GM18870 (cell line): ENCODE results near the gene GNB1L.

Source experiments
- ATAC-seq: cut with Tn5 transposase; IDR thresholded peaks from one replicate; pipeline ENCODE4 v1.9.1; 2021; ENCODE audit warnings: moderate library complexity; ENCODE audit not compliant: unreplicated experiment

The GNB1L gene

DNA sequence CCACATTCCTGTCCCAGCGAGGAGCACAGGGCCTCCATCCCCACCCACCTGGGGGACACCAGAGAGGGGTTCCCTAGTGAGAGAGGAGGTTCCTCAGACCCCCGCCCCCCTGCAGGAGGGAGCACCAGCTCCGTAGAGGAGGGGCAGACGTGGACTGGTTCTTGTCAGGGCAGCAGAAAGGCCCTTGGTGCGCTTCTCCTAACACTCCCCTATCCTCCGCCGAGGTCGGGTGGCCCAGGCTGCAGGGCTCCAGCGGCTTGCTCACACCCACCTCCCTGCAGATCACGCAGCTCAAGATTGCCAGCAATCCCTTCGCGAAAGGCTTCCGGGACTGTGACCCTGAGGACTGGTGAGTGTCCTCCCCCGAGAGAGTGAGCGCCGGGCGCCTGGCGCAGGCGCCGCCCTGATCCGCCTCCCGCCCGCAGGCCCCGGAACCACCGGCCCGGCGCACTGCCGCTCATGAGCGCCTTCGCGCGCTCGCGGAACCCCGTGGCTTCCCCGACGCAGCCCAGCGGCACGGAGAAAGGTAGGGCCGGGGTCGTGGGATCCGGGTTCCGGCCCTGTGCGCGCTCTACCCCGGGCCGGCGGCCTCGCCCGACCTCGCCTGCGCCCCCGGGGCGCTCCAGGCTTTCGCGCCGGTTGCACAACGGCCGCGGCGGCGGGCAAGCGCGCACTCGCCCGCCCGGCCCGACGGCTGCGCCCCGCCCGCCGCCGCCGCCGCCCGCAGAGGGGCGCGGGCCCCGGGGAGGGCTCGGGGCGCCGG is 89.0 kb downstream of the GNB1L start:
- ATAC-seq: no peak

DNA sequence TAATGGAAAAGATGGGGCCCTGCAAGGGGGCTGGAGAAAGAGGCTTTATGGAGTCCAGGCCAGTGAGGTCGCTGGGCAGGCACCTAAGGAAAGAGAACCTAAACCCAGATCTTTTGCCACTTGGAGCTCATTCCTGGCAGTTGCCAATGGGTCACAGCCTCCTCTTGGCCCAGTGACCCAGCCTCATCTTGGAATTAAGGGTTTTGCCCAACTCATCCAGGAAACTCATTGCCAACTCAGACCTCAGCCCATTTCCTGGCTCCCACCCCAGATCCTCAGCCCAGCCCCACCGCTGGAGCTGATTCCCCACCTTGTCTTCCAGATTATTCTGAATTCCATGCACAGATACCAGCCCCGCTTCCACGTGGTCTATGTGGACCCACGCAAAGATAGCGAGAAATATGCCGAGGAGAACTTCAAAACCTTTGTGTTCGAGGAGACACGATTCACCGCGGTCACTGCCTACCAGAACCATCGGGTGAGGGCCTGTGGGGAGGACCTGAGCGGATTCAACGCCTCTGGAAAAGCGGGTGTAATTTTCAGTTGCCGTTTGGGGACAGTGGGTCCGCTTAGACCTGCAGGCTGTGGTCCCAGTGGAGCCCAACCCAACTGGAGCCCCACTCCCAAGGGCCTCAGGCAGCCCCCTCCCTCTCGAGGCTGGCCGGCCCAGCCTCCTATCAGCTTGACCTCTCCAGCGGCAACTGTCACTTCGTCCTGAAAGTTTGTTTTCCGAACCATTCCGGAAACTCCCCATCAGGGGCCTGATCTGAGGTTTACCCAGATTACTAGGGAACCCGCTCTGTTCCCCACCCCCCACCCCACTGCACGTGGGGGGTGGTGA is 89.8 kb downstream of the GNB1L start:
- ATAC-seq: no peak

DNA sequence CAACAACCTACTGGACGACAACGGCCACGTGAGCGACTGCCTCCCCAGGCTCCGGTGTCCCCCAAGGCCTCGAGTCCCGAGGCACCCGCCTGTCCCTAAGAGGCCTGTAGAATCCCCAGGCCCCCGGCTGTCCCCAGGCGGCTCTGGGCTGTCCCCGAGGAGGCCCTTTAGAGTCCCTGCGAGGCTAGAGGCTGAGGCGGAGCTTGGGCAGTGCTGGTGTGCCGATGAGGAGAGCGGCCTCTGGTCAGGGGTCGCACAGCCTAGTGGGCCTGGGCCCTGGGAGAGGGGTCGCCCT is 90.4 kb downstream of the GNB1L start:
- no peak for ATAC-seq

DNA sequence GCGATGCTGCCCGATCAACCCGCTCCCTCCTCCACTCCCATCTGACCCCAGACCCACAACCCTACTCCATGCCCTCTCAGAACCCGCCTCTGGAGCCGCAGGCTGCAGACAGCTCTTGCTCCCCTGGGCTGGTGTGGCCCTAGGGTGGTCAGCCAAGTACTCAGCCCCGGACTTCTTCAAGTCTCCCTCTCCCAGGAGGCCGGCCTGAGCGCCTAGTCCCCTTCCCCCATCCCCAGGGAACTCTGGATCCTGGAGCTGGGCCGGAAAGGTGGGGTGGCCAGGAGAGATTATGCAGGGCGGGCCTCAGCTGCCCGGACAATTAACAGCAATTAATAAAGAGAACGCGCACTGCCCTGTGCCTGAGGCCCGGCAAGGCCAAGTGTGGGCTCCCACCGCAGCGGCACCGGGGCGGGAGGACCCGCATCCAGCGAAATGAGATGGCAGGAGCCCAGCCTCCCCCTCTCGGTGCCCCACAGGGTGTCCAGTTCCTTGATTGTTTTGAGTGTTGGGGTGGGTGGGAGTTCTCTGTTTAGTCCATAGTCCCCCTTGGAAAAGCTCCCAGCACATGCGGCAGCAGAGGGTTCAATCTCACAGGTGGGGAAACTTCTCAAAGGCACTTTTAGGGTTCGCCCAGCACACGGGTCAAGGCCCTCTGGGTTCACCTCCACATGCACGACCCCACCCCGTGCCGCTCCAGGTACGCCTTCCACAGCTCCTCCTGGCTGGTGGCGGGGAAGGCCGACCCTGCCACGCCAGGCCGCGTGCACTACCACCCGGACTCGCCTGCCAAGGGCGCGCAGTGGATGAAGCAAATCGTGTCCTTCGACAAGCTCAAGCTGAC is 91.0 kb downstream of the GNB1L start:
- no peak for ATAC-seq

GRCh38 chr22:19762568-19763457 is 91.9 kb downstream of the GNB1L start:
- ATAC-seq: no peak

- ATAC-seq: no peak
Observed at GRCh38 chr22:19761725-19762567, 92.7 kb downstream of the GNB1L start.

DNA sequence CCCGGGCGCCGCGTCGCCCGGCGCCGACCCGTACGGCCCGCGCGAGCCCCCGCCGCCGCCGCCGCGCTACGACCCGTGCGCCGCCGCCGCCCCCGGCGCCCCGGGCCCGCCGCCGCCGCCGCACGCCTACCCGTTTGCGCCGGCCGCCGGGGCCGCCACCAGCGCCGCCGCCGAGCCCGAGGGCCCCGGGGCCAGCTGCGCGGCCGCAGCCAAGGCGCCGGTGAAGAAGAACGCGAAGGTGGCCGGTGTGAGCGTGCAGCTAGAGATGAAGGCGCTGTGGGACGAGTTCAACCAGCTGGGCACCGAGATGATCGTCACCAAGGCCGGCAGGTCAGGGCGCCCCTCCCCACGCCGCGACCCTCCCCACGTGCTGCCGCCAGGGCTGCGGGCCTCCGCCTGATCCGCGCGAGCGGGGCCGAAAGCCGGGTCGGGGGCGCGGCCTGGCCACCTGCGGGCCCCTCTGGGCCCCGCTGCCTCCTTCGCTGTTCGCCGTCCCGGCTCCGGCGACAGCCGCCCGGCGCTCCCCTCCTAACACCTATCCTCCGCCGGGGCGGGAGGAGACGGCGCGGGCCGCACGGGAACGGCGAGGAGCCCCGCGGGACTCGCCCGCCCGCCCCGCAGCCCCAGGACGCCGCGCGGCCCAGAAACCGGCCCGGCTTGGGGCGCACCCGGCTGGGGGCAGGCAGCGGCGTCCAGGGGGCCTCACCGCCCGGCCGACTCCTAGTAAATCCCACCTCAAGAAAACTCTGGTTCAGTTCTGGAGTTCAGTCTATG is 93.5 kb downstream of the GNB1L start:
- no peak for ATAC-seq

DNA sequence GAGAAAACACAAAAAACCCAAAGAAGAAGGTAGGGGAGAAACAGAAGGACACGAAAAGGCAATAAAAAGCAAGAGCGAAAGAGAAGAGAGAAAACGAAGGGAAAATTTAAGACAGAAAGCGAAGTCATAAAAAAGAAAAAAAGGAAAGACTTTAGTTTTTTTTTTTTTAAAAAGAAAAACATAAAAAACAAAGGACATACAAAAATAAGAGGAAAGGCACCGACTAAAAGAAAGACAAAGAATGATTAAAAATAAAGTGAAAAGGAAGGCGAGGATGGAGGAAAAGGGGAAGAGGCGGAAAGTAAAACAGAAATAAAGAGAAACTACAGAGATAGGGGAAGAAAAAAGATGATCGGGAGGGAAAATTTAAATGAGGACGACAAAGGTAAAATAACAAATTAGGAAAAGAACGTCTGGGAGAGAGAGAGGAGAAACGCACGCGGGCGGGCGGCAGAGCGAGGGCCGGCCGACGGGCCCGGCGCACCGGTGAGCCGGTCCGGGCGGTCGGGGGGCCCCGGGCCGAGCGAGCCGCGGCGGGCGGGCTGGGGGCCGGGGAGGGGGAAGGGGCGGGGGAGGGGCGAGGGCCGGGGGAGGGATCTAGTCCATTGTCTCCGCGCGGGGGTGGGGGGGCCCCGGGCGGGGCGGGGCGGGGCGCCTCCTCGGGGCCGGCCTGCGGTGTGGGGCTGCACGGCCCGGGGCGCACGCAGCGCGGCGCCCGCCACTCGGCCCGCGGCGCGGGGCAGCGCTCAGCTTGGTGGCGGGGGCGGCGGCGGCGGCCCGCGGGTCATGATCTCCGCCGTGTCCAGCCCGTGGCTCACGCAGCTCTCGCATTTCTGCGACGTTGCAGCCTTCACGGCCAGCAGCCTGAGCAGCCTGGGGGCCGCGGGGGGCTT is 94.4 kb downstream of the GNB1L start, which contains the start of gene TBX1:
Gene TBX1, plus strand, starts transcription at position 721 of the 893 bp plus-strand sequence. Its CDS starts 66 bp downstream, at position 787.
- no peak for ATAC-seq

GRCh38 chr22:19759427-19760057 is 95.1 kb downstream of the GNB1L start:
- ATAC-seq: no peak

DNA sequence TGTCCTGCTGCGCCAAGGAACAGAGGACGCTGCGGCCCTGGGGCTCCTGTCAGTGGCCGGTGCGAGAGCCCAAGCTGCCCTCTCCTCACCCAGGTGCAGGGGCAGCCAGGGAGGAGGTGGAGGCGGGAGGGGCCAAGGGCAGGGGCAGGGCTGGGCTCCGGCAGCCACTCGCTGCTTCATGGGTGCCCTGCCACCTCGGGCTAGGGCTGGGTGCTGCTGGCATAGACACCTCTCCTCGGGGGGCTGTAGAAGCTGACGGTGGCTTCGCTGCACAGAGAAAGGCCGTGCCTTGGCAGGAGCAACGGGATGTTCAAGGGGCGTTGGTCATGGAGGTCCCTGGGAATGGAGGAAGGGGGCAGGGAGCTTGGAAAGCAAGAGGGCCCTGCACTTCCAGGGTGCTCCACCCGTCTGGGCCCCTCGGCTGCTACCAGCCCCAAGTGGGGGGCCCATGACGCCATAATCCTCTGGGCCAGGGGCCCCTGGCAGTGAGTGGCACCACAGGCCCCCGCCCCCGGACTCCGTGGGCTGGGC is 95.7 kb downstream of the GNB1L start:
- no peak for ATAC-seq

DNA sequence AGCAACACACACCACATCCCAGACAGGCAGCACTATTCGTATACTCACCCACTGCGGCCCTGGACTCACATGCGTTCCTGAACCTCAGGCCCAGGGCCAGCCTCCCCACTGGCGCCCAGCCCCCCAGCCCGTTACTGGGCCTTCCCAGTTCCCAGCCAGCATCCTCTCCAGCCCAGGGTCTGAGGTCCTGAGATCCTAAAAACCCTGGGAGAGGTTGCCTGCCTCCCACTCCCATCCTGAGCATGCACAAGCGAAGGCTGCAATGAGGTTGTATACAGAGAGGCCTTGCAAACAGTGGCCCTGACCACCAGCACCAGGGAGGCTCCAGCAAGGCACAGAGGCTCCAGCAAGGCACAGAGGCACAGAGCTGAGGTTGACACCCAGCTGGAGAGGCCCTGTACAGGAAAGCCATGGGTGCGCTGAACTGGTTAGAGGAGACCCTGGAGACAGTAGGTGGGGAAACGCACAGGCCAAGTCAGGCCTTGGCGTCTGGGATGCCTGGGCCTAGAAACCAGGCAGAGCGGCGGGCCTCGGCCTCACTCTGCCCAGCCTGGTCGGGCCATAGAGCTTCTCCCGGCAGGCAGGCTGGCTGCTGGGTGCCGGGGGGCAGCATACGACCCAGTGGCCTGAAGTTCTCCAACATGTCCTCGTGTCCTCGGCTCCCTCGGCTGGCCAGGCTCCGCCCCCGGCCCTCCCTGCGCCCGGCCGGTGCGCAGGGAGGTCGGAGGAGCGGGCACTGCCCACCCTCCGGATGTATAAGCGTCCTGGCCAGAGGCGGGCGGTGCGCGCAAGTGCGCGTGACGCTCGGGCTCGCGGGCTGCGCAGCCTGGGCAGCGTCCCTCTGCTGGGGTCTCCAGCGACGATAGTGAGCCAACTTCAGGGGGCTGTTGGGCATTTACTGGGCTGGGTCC is 96.4 kb downstream of the GNB1L start:
- no peak for ATAC-seq

DNA sequence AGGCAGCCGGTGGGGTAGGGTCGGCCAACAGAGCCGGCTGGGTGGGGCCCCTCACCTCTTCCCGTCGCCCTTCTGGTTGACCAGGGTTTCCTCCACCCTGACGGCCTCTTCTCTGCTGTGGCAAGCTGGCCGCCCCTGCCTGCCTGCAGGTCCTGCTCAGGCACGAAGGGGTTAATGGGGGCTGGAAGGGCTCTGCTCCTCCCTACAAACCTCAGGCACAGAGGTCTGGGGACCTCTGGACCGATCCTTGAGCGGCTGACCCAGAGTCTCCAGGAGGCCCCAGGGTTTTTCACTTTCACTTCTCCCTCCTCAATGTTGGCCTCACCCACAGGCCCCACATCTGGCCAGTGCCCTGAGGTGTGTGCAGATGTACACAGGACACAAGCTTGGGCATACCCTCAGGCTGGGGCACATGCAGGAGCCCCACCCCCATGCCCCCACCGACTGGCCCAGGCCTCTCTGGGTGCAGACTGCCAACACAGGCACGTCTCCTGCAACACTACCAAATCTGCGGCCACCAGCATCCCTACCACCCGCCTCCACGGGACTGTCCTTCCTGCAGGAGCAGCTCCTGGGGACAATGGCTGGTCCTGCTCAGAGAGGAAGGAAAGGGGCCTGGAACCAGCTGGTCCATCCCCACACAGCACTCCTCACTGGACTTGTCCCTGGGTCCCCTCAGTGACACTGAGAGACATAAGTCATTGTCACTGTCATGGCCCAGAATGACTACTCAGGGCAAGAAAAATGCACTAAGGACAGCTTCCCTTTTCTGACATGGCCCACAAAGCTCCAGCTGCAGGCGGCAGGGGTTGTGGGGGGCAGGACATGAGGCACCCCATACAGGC is 97.3 kb downstream of the GNB1L start:
- no peak for ATAC-seq

DNA sequence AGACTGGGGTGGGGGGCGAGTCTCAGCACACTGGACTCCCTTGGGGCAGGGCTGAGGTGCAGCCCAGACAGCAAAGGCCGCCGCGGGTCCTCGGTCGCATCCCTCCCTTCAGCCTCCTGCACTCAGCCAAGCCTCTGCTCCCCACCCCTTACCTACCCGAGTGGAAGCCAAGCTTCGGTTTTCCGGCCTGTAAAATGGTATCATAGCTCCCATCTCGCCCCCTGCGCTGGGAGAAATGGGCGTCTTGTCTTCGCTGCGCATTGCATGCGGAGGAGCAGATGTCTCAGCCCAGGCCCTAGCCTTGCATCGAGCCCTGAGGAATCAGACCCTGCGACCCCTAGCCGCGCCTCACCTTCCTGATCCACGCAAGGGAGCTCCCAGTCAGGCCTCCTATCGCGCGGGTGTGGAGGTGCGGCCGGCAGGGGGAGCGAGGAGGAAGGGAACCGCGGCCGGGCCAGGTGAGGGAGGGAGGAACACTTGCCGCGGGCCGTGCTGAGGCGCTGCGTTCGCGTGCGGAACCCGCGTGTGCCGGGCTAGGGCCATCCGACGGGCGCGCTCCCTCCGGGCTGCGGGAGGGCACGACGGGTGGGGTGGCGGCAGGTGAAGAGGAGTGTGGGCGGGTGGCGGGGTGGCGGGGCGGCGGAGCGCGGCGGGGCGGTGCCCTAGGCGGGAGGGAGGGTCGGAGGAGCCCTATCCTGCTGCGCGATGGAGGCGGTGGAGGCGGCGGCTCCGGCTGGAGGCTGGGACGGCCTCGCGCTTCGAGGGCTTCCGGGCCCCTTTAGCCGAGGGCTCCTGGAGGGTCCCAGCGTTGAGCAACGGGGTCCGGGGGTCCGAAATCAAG is 98.2 kb downstream of the GNB1L start:
- ATAC-seq: no peak

DNA sequence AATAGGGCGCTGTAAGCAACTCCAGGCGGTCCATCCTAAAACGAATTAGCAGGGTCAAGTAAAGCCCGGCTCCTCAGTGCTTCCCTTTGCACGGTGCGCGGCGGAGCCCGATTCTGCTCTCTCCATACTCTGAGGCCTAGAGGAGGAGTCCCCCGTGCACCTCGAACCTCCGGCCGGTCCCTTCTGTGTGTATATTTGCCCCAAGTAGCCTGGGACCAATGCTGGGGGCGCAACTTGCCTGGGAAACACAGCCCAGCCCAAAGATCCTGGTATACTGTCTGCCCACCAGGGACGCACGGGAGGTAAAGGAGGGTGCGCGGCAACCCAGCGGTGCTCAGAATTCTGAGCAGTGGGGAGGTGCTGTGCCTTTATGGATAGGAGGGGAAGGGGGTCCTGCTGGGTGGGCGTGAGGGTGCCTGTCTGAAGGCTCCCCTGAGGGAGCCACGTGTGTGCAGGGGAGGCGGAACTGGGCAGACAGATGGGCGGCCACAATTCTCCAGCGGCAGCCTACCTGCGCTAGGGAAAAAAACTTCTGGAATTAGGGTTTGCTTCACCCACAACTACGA is 98.9 kb downstream of the GNB1L start:
- ATAC-seq: no peak
